LNCAP (cell line): ENCODE results near the gene CCDC178.

Source experiments
- CTCF ChIP-seq: fragments of 450-650 bp; IDR thresholded peaks from 2 replicates; pipeline ENCODE4 v1.5.1; 2017; ENCODE audit warnings: mild to moderate bottlenecking

The CCDC178 gene

GRCh38 chr18:32893915-32894314, 546.6 kb downstream of the CCDC178 start:
- peak; percentile 32; the same call in 1 of the 2 replicates for TF ChIP-seq CTCF

- no peak for TF ChIP-seq CTCF
Observed at GRCh38 chr18:32891797-32892196, 548.7 kb downstream of the CCDC178 start.

GRCh38 chr18:32891130-32891529, 549.4 kb downstream of the CCDC178 start:
- no peak for TF ChIP-seq CTCF

GRCh38 chr18:32889615-32890593, 550.6 kb downstream of the CCDC178 start:
- no peak for TF ChIP-seq CTCF

- TF ChIP-seq CTCF: no peak
Observed at GRCh38 chr18:32888306-32888705, 552.2 kb downstream of the CCDC178 start.
